ENCODE results near the gene PITHD1.
A peak's percentile ranks its signal among the peaks of the same experiment; 100 is the strongest.
"Not testable (repeated sequence)": the region's sequence is repeated elsewhere in the genome, so short reads cannot be mapped to it uniquely, and the experiment has no call there.

Gene PITHD1

DNA sequence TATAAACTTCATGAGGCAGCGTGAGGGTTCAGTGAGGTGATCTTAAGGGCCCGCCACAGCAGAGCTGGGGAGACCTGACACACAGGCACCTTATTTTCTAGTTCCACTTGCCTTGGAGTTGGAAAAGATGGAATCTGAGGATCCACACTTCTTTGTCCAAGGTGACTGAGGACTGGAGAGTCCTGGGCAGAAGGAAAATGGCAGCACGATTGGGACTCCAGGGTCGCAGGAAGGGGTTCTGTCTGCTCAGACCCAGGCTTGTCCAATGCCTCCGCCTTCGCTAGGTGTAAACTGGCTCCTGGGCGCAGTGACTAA lies 21.0 kb downstream of the PITHD1 start:
- TF ChIP-seq ZNF274 (IDR thresholded peaks at IDR 0.05; ENCODE audit: low read depth, low read length) = no peak
- H3K4me3 ChIP-seq (ENCODE audit: low read length) = peak overlapping the region; percentile 91; the same call in 1 of the 2 replicates

DNA sequence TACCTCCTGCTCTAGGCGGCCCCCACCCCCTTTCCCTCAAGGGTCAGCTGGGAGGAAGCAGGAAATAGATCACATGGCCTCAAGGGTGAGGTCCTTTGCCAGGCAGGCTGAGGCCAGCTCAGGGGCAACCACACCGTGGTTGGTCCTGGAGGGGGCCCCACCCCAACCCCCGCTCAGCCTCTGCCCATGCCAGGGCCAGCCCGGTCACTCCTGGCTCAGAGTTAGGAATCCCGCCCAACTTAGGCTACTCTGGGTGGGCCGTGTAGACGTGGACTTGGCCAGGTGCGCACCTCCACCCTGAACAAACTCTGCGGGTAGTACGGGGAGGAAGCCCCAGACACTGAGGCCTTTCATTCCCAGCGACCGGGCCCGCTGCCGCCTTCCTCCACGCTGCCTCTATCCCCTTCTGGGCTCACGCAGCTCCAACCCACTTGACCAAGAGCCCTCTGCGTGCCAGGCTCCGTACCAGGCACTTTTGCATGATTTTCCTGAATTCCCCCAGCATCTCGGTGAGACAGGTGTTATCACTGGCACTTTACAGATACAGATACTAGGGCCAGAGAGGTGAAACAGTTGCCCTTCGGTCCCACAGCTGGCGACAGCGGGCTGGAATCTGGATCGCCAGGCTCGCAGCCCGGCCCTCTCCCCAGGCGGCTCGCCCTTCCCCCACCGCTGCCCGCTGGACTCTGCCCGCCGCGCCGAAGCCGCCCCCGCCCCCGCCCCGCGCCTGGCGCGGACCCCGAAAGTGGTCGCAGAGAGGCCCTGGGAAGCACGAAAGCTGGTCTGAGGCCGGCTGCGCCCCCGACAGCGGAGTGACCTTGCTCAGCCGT lies 21.6 kb downstream of the PITHD1 start:
- H3K4me3 ChIP-seq (ENCODE audit: low read length) = peak overlapping the region; percentile 91
- no peak for TF ChIP-seq ZNF274 (IDR thresholded peaks at IDR 0.05; ENCODE audit: low read depth, low read length)

DNA sequence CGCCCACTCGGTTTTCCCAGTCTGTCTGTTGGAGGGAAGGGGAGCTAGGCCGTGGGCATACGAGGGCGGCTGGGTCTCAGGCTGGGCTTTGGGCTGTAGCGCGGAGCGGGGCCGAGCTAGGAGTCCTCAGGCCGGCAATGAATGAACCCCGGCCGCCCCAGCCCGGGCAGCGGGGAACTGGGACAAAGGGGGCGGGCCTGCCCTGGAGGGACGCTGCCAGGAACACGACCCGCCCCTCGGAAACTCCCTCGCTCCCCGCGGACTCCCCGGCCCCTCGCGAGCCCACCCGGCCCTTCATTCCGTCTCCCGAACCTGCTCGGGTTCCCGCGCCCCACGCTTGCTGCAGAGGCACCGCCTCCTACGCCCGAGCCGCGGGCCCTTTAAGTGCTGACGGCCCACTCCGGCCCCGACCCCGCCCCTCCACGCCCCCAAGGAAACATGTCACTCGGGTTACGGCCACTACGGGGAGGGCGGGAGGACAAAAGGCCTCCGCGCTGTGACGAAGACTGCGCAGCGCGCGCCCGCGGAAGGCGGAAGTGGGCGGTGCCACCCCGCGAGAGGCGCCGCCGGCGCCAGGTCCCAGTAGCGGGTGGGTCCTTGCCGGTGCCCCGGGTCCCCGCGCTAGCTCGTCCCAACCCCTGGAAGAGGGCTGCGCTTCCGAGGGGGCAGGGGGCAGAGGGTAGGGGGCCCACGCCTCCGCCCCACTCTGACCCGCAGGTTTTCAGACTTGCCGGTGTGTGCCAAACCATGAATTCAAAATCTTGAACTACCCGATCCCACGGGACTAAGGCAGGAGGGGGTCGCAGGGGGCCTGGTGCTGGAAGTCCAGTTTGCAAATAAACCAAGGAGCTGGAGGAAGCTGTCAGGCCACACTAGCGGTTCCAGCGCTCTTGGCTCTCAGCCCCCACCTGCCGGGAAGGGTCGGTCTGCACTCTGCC lies 22.5 kb downstream of the PITHD1 start, which contains the start of gene GALE:
GALE (minus strand) TSS at position 355 of the 938 bp plus-strand sequence. CDS start 1,747 bp downstream, outside the sequence.
- no peak for TF ChIP-seq ZNF274 (IDR thresholded peaks at IDR 0.05; ENCODE audit: low read depth, low read length)
- peak within 1 kb of the TSS; percentile 91 for H3K4me3 ChIP-seq (ENCODE audit: low read length)

DNA sequence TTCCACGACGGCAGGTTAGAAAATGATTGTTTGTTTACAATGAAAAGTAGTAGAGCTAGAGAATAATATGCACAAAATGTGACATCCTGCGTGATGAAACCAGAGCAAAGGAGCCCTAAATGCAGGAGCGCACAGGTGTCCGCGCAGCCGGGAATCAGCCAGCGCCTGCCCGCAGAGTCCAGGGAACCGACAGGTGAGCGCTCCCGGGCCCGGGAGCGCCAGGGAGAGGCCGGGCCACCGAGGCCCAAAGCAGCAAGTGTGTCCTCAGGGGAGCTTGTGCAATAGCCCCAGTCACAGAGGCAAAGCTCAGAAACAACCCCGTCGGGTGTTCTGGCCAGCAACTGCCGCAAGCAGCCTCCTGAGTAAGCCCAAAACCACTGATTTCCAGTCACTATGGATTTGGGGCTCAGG lies 23.1 kb downstream of the PITHD1 start:
- no peak for TF ChIP-seq ZNF274 (IDR thresholded peaks at IDR 0.05; ENCODE audit: low read depth, low read length)
- H3K4me3 ChIP-seq (ENCODE audit: low read length) = peak overlapping the region; percentile 63

DNA sequence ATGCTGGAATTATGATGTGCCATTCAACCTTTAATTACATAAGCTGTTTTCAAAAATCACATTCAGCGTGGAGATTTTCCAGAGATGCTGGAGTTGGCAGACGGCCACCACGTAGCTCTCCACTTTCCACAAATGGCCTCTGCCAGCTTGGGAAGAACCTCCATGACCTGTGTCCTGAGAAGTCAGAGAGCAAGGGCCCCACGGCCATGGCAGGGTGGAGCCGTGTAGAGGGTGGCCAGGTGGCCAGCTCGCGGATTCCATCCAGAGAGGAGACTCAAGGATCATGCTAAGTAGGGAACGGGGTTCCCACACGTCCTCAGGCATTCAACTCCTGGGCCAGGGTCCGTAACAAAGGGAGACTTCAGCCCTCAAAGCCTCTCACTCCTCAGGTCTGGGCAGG lies 23.7 kb downstream of the PITHD1 start:
- no peak for TF ChIP-seq ZNF274 (IDR thresholded peaks at IDR 0.05; ENCODE audit: low read depth, low read length)
- H3K4me3 ChIP-seq (ENCODE audit: low read length) = no peak overlapping the region

DNA sequence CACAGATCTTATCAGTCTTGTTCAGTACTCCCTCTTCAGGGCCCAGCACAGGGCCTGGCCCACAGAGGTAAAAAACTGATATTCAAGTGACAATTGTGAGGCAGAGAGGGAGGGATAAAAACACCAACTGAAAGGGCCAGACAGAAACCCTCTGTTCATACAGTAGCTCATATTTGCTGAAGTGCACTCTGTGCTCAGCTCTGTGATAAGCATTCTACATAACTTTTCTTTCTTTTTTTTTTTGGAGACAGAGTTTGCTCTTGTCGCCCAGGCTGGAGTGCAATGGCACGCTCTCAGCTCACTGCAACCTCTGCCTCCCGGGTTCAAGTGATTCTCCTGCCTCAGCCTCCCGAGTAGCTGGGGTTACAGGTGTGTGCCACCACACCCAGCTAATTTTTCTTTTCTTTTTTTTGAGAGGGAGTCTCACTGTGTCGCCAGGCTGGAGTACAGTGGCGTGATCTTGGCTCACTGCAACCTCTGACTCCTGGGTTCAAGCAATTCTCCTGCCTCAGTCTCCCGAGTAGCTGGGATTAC lies 24.7 kb downstream of the PITHD1 start:
- not testable (repeated sequence) for H3K4me3 ChIP-seq (ENCODE audit: low read length)

DNA sequence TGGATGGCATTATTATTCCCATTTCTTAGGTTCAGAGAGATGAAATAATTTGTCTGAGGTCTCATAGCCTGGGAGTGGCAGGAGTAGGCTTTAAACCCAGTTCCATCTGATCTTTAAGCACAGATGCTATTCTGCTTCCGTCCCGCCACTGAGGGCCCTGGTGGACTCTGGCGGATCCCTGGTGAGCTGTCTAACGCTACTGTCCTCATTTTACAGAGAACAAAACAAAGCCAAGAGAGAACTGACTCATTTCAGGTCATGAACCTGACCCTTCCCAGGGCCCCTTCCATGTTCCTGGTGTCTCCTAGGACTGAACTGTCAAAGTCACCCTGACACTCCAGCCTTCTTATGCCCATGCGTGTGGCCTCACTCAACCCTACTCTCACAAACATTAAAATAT lies 25.5 kb downstream of the PITHD1 start:
- no peak overlapping the region for H3K4me3 ChIP-seq (ENCODE audit: low read length)
- no peak for TF ChIP-seq ZNF274 (IDR thresholded peaks at IDR 0.05; ENCODE audit: low read depth, low read length)

DNA sequence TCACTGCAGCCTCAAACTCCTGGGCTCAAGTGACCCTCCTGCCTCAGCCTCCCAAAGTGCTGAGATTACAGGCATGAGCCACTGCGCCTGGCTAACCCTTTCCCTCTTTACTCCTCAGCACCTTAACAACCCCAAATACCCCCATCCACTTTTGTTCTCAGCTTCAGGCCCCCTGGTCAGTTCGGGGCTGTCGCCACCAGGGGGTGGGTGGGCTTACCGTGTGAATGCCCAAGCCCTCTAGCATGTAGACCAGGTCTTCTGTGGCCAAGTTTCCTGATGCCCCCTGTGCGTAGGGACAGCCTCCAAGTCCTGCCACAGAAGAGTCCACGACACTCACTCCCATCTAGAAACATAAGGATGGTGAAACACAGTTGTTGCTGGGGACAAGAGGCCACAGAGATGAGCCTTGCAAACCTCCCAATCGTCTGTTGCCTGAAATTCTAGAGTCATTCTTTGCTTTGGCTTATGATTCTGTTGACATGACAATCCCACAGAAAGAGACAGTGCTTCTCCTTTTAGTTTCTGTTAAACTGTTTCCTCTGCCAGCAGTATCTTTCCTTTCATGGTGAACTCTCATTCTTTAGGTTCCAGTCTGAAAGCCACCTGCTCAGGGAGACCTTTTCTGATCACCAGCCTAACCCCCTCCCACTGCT lies 26.1 kb downstream of the PITHD1 start:
- no peak for TF ChIP-seq ZNF274 (IDR thresholded peaks at IDR 0.05; ENCODE audit: low read depth, low read length)
- no peak overlapping the region for H3K4me3 ChIP-seq (ENCODE audit: low read length)

DNA sequence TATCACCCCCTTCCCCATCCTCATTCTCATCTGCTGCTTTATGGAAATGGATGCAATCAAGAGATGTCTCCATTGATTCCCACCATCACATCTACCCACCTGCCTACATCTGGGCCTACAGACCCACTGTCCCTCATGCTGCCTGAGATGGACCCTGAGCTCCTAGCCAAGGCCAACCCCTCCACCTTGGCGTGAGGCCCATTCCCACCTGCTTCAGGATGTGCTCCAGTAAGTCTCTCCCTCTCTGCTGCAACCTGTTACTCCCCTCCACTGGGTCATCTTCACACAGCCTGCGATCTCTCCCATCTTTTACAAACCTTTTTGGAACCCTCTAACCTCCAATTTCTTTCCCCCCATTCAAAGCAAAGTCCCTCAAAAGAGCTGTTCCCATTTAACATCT lies 26.8 kb downstream of the PITHD1 start:
- no peak for TF ChIP-seq ZNF274 (IDR thresholded peaks at IDR 0.05; ENCODE audit: low read depth, low read length)
- H3K4me3 ChIP-seq (ENCODE audit: low read length) = no peak overlapping the region

DNA sequence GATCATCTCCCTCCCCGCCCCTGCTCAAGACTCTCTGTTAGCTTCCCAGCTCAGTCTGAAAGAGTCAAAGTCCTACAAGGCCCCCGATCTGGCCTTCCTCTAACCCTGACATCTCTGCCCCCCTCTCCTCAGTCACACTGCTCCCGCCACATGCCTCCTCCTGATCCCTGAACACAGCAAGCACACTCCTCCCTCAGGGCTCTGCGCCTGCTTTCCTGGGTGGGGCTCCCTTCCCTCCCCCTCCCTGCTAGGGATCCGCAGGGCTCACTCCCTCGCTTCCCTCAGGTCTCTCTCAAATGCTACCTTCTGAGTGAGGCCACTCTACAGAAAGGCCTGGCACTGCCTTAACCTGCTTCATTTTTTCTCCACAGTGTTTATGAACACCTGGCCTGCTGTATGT lies 28.1 kb downstream of the PITHD1 start:
- no peak overlapping the region for H3K4me3 ChIP-seq (ENCODE audit: low read length)
- TF ChIP-seq ZNF274 (IDR thresholded peaks at IDR 0.05; ENCODE audit: low read depth, low read length) = no peak

DNA sequence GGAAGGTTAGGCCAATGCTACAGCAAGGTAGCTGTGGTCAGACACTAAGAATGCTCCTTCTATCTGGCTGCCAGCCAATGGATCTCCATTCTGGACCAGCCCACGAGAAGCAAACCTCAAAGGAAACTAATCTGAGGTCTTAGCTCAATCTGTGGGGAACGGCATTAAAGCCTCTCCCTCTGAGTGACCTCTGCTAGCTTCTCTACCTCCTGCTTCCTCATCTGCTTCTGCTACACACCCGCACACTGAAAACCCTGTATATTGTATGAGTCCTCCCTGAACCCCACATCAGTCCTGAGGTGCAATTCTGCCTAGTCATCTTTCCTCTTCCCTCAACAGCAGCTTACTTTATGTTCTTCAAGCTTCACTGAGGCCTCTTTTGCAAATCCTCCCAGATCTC lies 29.2 kb downstream of the PITHD1 start:
- no peak for TF ChIP-seq ZNF274 (IDR thresholded peaks at IDR 0.05; ENCODE audit: low read depth, low read length)
- H3K4me3 ChIP-seq (ENCODE audit: low read length) = no peak overlapping the region

DNA sequence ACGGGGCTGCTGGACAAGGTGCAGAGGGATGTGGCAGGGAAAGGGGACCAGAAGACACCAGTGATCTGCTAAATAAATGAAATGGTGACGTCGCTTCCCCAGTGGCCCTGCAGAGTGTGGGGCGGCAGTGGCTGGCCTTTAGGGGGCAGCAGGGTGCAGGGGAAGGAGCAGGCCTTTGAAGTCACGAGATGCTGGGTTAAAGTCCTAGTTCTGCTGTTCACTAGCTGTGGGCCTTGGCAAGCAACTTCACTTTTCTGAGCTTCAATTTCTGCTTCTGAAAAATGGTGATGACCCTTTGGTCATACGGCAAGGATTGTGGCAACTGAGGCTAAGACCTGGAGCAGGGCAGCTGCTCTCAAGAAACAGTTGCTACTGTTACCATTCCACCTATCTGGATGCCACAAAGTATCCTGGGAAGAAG lies 31.5 kb downstream of the PITHD1 start:
- no peak overlapping the region for H3K4me3 ChIP-seq (ENCODE audit: low read length)
- no peak for TF ChIP-seq ZNF274 (IDR thresholded peaks at IDR 0.05; ENCODE audit: low read depth, low read length)

DNA sequence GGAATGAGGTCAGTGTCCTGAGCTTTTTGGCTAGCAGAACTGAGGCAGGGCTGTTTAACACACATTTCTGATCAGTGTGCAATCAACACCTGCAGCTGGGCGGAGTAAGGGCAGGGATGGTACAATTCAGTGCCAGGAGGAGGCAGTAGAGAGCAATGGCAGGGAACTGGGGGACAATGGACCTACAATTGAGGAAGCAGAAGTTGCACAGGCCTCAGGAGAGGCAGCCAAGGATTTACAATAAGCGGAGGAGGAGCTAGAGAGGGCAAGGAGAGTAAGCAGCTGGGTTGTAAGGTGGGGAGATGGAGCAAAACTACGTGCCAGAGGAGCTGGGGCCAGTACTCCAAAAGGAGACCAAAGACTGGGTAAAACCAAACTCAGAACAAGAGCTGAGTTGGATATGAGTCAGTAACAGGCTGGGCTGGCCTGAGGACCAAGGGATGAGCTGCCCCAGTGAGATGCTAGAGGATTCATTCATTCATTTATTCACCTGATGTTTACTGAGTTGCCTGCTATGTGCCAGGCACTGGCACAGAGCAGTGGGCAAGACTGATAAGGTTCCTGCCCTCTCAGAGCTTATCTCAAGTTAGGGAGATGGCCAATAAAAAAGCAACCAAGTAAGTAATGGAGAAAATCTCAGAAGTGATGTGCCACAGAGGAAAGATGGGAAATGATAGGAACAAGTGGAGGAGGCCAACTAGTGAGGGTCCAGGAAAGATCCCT lies 32.8 kb downstream of the PITHD1 start:
- no peak for TF ChIP-seq ZNF274 (IDR thresholded peaks at IDR 0.05; ENCODE audit: low read depth, low read length)
- H3K4me3 ChIP-seq (ENCODE audit: low read length) = no peak overlapping the region

DNA sequence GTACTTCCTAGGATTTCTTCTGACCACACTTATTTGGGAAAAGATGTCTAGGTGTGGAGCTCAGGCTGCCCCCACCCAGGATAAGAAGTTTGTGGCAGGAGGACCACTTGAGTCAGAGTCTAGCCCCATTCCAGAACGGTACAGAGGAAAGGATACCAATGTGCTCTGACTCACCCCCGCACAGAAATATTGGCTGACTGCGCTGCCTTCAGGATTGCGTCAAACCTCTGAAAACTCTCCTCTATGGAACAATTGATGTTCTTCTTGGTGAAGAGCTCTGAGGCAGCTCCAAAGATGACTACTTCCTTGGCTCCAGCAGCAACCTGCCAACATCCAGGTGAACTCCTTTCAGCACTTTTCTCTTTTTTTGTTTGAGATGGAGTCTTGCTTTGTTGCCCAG lies 35.8 kb downstream of the PITHD1 start:
- H3K4me3 ChIP-seq (ENCODE audit: low read length) = no peak overlapping the region
- no peak for TF ChIP-seq ZNF274 (IDR thresholded peaks at IDR 0.05; ENCODE audit: low read depth, low read length)
